HEK293 (cell line): ENCODE data around the gene P2RY2.

Source experiments
- CTCF ChIA-PET: fragments of 350-600 bp; formaldehyde crosslinking; extraction: SDS; loops from one replicate; lab custom pipeline; 2021; ENCODE audit warnings: antibody characterized with exemption; lab: Yijun Ruan, JAX
- POLR2A ChIA-PET: fragments of 300-600 bp; formaldehyde crosslinking; extraction: SDS; loops from one replicate; lab custom pipeline; 2020; ENCODE audit warnings: antibody characterized with exemption, inconsistent platforms; lab: Yijun Ruan, JAX
- H3K27ac ChIP-seq: fragments of 200-500 bp; sonication (Bioruptor generic); 2 replicates; pipeline ENCODE4 v1.5.1; 2014; ENCODE audit warnings: low read depth, low read length, control low read depth, inconsistent platforms; ENCODE audit errors: extremely low read depth
- H3K36me3 ChIP-seq, 2 experiments: fragments of 200-500 bp in 1 of 2; sonication (Bioruptor generic) in 1 of 2; 1 replicate in 1 of 2; 2 replicates in 1 of 2; pipeline ENCODE4 v1.5.1; 2014 to 2017; ENCODE audit warnings: inconsistent platforms in 2 of 2, low read length in 2 of 2; ENCODE audit not compliant: control insufficient read depth in 2 of 2, insufficient read depth in 1 of 2
- H3K4me1 ChIP-seq: fragments of 200-500 bp; sonication (Bioruptor generic); 2 replicates; pipeline ENCODE4 v1.5.1; 2014; ENCODE audit warnings: mild to moderate bottlenecking, low read length, inconsistent platforms; ENCODE audit not compliant: control insufficient read depth, insufficient read depth
- H3K4me3 ChIP-seq: 2 replicates; pipeline ENCODE4 v1.5.1; 2011; ENCODE audit warnings: low read depth, mild to moderate bottlenecking, control low read depth, low read length, moderate library complexity
- H3K9me3 ChIP-seq: fragments of 200-500 bp; sonication (Bioruptor generic); 2 replicates; pipeline ENCODE4 v1.5.1; 2014; ENCODE audit warnings: low read depth, low read length, inconsistent platforms; ENCODE audit not compliant: control insufficient read depth, insufficient read depth
- PRDM1 ChIP-seq: fragments of 450-650 bp; formaldehyde crosslinking; IDR thresholded peaks from 2 replicates; pipeline ENCODE4; 2016; ENCODE audit warnings: missing biosample characterization, missing genetic modification characterization
- ZBTB21 ChIP-seq: fragments of 450-650 bp; formaldehyde crosslinking; IDR thresholded peaks from 2 replicates; pipeline ENCODE4 v1.5.1; 2017; ENCODE audit warnings: missing biosample characterization, missing genetic modification characterization
- ZNF473 ChIP-seq: fragments of 450-650 bp; formaldehyde crosslinking; IDR thresholded peaks from 2 replicates; pipeline ENCODE4 v1.5.1; 2017; ENCODE audit warnings: missing biosample characterization, missing genetic modification characterization
- ZNF629 ChIP-seq: fragments of 450-650 bp; formaldehyde crosslinking; IDR thresholded peaks from 2 replicates; pipeline ENCODE4 v1.5.1; 2017; ENCODE audit warnings: missing biosample characterization, missing genetic modification characterization
- ZNF791 ChIP-seq: fragments of 450-650 bp; formaldehyde crosslinking; IDR thresholded peaks from 2 replicates; pipeline ENCODE4 v1.5.1; 2016; ENCODE audit warnings: missing biosample characterization, missing genetic modification characterization
- ZNF792 ChIP-seq: fragments of 450-650 bp; formaldehyde crosslinking; IDR thresholded peaks from 2 replicates; pipeline ENCODE4 v1.5.1; 2016; ENCODE audit warnings: missing biosample characterization, missing genetic modification characterization
- ZXDB ChIP-seq: fragments of 450-650 bp; formaldehyde crosslinking; IDR thresholded peaks from 2 replicates; pipeline ENCODE4 v1.5.1; 2016; ENCODE audit warnings: missing biosample characterization, missing genetic modification characterization
- TF ChIP-seq, protein P1 (sequence below): fragments of 450-650 bp; formaldehyde crosslinking; IDR thresholded peaks from 2 replicates; pipeline ENCODE4 v1.5.1; 2016; ENCODE audit warnings: missing biosample characterization, missing genetic modification characterization
- TF ChIP-seq, protein P2 (sequence below): fragments of 450-650 bp; formaldehyde crosslinking; IDR thresholded peaks from 2 replicates; pipeline ENCODE4 v1.5.1; 2016; ENCODE audit warnings: missing biosample characterization, missing genetic modification characterization, low read depth
- TF ChIP-seq, protein P3 (sequence below): fragments of 450-650 bp; IDR thresholded peaks from 2 replicates; pipeline ENCODE4 v1.5.1; 2018; ENCODE audit warnings: missing biosample characterization, mild to moderate bottlenecking, missing genetic modification characterization

P2RY2 gene

DNA sequence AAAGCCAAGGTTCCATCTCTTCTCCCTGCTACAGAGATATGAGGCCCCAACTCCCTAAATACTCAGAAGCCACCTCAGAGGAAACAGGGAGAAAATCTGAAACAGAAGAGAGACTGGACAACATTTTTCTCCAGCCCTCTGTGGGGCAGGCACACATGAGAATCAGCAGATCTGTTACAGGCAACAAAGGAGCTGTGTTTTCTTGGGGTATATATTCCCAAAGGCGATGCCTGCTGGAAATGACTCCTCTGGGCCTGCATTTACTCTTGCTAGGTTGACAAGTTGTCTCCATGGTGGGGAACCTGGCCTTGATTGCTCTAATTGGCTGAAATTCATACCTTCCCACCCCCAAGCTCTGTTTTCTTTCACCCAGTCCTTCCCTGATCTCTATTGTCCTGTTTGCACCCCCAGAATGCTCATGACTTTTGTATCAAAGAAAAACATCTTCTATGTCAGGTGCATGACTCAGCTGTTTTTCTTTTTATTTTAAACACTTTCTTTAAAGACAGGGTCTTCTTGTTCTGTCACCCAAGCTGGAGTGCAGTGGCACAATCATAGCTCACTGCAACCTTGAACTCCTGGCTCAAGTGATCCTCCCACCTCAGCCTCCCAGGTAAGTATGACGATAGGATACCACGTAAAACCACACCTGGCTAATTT is 30.6 kb downstream of the P2RY2 start (continued):
- TF ChIP-seq, protein P1, sequence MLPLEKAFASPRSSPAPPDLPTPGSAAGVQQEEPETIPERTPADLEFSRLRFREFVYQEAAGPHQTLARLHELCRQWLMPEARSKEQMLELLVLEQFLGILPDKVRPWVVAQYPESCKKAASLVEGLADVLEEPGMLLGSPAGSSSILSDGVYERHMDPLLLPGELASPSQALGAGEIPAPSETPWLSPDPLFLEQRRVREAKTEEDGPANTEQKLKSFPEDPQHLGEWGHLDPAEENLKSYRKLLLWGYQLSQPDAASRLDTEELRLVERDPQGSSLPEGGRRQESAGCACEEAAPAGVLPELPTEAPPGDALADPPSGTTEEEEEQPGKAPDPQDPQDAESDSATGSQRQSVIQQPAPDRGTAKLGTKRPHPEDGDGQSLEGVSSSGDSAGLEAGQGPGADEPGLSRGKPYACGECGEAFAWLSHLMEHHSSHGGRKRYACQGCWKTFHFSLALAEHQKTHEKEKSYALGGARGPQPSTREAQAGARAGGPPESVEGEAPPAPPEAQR (tag by site-specific recombination), result no peak
- TF ChIP-seq ZNF791 (tag by site-specific recombination), result no peak

DNA sequence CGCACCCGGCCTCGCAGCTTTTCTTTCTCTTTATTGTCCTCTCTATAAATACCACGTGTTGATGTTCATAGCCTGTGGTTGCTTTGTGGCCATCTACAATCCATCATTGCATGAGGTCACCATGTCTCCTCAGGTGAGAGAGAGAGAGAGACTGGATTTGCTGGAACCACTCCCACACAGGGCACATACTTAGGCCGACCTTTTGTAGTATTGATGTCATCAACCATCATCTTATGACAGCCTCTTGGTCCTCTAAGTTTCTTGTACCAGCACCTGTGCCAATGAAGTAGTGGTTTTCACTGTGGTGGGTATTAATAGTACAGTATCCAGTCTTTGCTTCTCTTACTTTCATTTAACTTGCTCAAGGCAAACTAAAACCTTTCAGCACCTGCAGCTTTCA is 31.2 kb downstream of the P2RY2 start:
- Histone ChIP-seq H3K9me3 (no peaks in the 10 kb centered on the region), H3K4me3 (no peak overlapping the region)
- TF ChIP-seq ZNF629 (tag by site-specific recombination) (peak; percentile 56; the same call in 1 of the 2 replicates), ZBTB21 (tag by site-specific recombination) (0 out of 2 replicates have a peak, but pooled peaks have one; percentile 26)
- TF ChIP-seq, protein P2, sequence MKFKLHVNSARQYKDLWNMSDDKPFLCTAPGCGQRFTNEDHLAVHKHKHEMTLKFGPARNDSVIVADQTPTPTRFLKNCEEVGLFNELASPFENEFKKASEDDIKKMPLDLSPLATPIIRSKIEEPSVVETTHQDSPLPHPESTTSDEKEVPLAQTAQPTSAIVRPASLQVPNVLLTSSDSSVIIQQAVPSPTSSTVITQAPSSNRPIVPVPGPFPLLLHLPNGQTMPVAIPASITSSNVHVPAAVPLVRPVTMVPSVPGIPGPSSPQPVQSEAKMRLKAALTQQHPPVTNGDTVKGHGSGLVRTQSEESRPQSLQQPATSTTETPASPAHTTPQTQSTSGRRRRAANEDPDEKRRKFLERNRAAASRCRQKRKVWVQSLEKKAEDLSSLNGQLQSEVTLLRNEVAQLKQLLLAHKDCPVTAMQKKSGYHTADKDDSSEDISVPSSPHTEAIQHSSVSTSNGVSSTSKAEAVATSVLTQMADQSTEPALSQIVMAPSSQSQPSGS (tag by site-specific recombination), result 0 out of 2 replicates have a peak, but pooled peaks have one; percentile 11
- TF ChIP-seq, protein P3, sequence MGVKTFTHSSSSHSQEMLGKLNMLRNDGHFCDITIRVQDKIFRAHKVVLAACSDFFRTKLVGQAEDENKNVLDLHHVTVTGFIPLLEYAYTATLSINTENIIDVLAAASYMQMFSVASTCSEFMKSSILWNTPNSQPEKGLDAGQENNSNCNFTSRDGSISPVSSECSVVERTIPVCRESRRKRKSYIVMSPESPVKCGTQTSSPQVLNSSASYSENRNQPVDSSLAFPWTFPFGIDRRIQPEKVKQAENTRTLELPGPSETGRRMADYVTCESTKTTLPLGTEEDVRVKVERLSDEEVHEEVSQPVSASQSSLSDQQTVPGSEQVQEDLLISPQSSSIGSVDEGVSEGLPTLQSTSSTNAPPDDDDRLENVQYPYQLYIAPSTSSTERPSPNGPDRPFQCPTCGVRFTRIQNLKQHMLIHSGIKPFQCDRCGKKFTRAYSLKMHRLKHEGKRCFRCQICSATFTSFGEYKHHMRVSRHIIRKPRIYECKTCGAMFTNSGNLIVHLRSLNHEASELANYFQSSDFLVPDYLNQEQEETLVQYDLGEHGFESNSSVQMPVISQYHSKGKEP, result no peak
- TF ChIP-seq, all 188 proteins: peak for 3
- Histone ChIP-seq H3K27ac (no peak overlapping the region), H3K4me1 (no peaks in the 10 kb centered on the region), H3K36me3 (no peaks in the 10 kb centered on the region)
- POLR2A ChIA-PET, result no interaction called here
- CTCF ChIA-PET, result interaction anchor here (0.6 to 1.2 kb wide), 3 partner anchors 12 to 40 kb away, joined by 3 to 5 read pairs (median 4); no protein-coding TSS in a partner anchor

DNA sequence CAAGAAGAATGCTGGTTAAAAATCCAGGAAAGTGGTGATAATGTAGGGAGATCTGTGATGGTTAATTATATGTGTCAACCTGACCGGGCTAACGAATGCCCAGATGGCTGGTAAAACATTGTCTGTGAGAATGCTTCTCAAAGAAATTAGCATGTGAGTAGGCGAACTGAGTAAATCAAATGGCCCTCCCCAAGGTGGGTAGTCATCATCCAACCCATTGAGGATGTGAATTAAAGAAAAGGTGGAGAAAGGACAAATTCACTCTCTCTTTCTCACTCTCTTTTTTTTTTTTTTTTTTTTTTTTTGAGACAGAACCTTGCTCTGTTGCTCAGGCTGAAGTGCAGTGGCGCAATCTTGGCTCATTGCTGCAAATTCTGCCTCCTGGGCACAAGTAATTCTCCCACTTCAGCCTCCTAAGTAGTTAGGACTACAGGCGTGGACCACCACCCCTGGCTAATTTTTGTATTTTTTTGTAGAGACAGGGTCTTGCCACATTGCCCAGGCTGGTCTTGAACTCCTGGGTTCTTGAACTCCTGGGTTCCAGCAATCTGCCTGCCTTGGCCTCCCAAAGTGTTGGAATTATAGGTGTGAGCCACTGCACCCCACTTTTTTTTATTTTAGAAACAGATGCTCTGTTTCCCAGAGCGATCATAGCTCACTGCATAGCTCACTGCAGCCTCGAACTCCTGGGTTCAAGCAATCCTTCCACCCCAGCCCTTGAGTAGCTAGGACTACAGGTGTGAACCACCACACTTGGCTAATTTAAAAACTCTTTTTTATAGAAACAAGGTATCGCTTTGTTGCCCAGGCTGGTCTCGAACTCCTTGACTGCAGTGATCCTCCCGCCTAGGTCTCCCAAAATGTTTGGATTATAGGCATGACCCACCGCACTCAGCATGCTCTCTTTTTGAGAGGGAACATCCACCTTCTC is 32.0 kb downstream of the P2RY2 start:
- Histone ChIP-seq H3K27ac (no peak overlapping the region), H3K36me3 (no peaks in the 10 kb centered on the region), H3K4me3 (no peak overlapping the region), H3K9me3 (no peaks in the 10 kb centered on the region), H3K4me1 (no peaks in the 10 kb centered on the region)
- ChIA-PET CTCF (interaction anchor here (0.7 to 0.9 kb wide), 2 partner anchors 57 to 79 kb away, joined by 3 read pairs; no protein-coding TSS in a partner anchor), POLR2A (no interaction called here)
- no peak for TF ChIP-seq ZNF792 (tag by site-specific recombination)
- no peak for TF ChIP-seq ZXDB (tag by site-specific recombination)
- TF ChIP-seq PRDM1 (tag by site-specific recombination), result peak; percentile 58

DNA sequence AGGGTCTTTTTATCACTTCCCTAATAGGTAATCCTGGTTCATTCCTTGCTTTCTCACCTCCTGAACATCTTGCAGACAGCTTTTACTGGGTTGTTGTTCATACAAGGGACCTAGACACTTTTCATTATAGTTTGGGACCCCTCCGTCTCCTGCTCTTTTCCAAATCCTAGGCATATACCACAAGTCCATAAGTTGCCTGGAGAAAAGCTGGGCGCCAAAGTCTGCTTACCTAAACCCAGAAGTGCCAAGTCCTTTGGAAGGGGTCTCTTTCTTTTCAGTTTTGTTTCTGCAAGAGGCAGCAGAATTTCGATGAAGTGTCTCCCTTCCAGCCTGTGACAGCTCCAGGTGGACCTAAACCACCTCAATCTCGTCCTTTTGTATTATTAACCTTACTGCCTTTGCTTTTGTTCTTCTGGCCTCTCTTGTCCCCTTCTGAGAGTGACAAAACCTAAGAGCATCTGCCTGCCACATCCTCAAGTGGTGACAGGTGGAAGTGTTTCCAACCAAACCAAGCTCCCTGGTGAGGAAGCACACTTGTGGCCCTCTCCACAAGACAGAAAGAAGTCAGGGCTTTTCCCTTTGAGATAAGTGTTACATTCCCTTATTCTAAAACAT is 34.6 kb downstream of the P2RY2 start:
- H3K4me1 ChIP-seq, result no peaks in the 10 kb centered on the region
- TF ChIP-seq ZNF473, result no peak
- CTCF ChIA-PET, result interaction anchor here (0.6 to 0.8 kb wide), 2 partner anchors 37 to 132 kb away, joined by 3 read pairs; no protein-coding TSS in a partner anchor
- H3K9me3 ChIP-seq, result no peaks in the 10 kb centered on the region
- H3K4me3 ChIP-seq, result no peak overlapping the region
- POLR2A ChIA-PET, result no interaction called here
- no peaks in the 10 kb centered on the region for H3K36me3 ChIP-seq
- H3K27ac ChIP-seq, result no peak overlapping the region
